Measurements from ENCODE around the gene ZBTB7A.

GRCh38 chr19:4071610-4072009 lies 4.9 kb upstream of the ZBTB7A start:
- no peak for TF ChIP-seq CTCF (conservative IDR thresholded peaks at IDR 0.05 in 1 of 2, IDR thresholded peaks at IDR 0.05 in 1 of 2; ENCODE audit: low read depth in 1 of 2, low read length in 2 of 2)
- TF ChIP-seq EZH2 (IDR thresholded peaks at IDR 0.05; ENCODE audit: low read length, missing control alignments): no peak

All from fibroblast of lung (primary cell).